Colonic mucosa (tissue), 4 donors: ENCODE measurements around the gene BPTF. TPM values are rescaled to one million over a fixed set of nuclear protein-coding genes. Genes with fewer than 3 reads are reported as not detected.

Source experiments
- DNase-seq: peaks from one replicate; pipeline ENCODE4 v3.0.0-alpha.2; 2020
- H3K27ac ChIP-seq: fragments of 200-600 bp; one replicate; pipeline ENCODE4 v1.8.0; 2021
- H3K27me3 ChIP-seq: fragments of 200-600 bp; one replicate; pipeline ENCODE4 v1.8.0; 2021
- H3K36me3 ChIP-seq: fragments of 200-600 bp; one replicate; pipeline ENCODE4 v1.8.0; 2021
- H3K4me1 ChIP-seq: fragments of 200-600 bp; one replicate; pipeline ENCODE4 v1.8.0; 2021; ENCODE audit warnings: mild to moderate bottlenecking
- H3K4me3 ChIP-seq: fragments of 200-600 bp; one replicate; pipeline ENCODE4 v1.8.0; 2021
- H3K9ac ChIP-seq, 2 donors: one replicate each; pipeline ENCODE4 v1.7.0; 2013; ENCODE audit warnings: control low read depth in 2 of 2, low read depth in 2 of 2, low read length in 2 of 2
- H3K9me3 ChIP-seq: fragments of 200-600 bp; one replicate; pipeline ENCODE4 v1.8.0; 2021
- intact Hi-C: fragments of 100-400 bp; cut with DNase I; formaldehyde crosslinking; loops from one replicate; pipeline ENCODE4 v1.14.1; 2022
- total RNA-seq, 2 donors: library from RNA; stranded (reverse); fragmentation: NEBNext Ultra II Directional in 1 of 2; extraction: Animal tissue kit (Norgen Biotek cat#: 25700) in 1 of 2; gene quantifications; one replicate each; pipeline ENCODE4 v1.2.1, GENCODE V29; 2021
- TF ChIP-seq, protein P1 (sequence below): fragments of 200-600 bp; IDR thresholded peaks from one replicate; pipeline ENCODE4 v1.8.0; 2022; ENCODE audit warnings: antibody characterized with exemption, mild to moderate bottlenecking
- donor health status: healthy.
- donor health status: DM: no; HTN: no; CAD: no.
- donor health status: DM: no; HTN: no; CAD: no.

BPTF gene
- total RNA-seq, 2 donors from 2014 or later, result 61.3 to 77.9 TPM

DNA sequence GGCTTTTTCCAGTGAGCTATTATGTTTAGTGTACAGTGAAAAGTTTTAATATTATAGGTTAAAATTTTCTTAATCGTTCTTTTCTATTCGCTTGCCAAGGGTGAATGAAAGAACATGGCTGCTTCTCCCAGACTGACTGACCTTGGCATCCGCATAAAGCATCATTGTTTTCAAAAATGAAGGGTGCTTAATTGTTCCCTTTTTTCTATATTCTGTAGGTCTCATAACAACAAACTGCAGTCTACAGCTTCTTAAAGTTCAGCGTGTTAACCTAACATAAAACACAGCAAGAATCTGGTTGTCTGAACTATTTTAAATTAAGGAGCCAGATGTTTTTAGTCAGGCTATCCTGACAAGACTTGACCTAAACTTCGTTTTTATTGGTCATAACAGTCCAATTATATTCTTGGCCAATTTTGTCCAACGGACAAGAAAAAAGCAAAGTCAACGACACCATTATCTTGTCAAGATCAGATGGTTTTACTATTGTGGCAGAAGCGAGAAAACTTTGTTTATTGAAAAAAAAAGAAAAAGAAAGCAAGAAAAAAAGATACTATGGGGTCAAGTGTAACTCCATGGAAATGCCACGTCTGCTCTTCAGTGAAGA lies 156.8 kb downstream of the BPTF start:
- no peaks in the 10 kb centered on the region for H3K27me3 ChIP-seq
- H3K4me1 ChIP-seq, result no peaks in the 10 kb centered on the region
- intact Hi-C loops, result no loop called here
- DNase-seq, result peak; percentile 7
- no peaks in the 10 kb centered on the region for H3K36me3 ChIP-seq
- no peak overlapping the region for H3K9ac ChIP-seq
- no peak overlapping the region for H3K27ac ChIP-seq
- no peak overlapping the region for H3K4me3 ChIP-seq
- TF ChIP-seq, protein P1, sequence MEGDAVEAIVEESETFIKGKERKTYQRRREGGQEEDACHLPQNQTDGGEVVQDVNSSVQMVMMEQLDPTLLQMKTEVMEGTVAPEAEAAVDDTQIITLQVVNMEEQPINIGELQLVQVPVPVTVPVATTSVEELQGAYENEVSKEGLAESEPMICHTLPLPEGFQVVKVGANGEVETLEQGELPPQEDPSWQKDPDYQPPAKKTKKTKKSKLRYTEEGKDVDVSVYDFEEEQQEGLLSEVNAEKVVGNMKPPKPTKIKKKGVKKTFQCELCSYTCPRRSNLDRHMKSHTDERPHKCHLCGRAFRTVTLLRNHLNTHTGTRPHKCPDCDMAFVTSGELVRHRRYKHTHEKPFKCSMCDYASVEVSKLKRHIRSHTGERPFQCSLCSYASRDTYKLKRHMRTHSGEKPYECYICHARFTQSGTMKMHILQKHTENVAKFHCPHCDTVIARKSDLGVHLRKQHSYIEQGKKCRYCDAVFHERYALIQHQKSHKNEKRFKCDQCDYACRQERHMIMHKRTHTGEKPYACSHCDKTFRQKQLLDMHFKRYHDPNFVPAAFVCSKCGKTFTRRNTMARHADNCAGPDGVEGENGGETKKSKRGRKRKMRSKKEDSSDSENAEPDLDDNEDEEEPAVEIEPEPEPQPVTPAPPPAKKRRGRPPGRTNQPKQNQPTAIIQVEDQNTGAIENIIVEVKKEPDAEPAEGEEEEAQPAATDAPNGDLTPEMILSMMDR, result no peak
- no peaks in the 10 kb centered on the region for H3K9me3 ChIP-seq

DNA sequence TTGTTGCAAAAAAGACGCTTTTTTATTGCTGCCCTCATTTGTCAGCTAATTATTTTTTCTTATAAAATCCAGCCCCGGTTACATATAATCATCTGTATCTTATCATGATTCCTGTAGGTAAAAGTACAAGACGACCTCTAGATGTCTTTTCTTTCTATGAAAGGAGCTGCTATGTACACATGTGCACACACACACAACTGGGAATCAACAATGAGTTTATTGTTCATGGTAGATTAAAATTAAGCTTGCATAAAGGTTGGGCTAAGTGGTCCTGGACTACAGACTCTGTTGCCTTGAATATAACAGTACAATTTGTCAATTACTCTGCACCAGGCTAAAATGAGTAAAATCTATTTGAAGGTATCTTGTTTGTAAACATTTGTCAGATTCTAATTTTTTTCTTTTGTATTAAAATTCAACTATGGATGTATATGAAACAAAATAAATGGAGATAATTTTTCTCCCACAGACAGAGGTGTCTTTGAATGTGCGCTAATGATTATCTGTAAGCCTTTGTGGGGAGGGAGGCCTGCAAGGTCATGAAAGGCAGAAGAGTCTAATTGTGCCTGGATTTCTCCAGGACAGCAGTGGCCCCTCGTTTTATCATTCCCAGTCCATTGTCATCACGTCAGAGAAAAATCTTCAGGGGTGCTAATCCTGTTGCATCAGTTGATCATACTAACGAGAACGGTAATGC lies 157.5 kb downstream of the BPTF start:
- Histone ChIP-seq H3K27ac (no peak overlapping the region), H3K9me3 (no peaks in the 10 kb centered on the region), H3K4me1 (no peaks in the 10 kb centered on the region), H3K4me3 (no peak overlapping the region), H3K36me3 (no peaks in the 10 kb centered on the region), H3K27me3 (no peaks in the 10 kb centered on the region), H3K9ac (no peak overlapping the region)
- intact Hi-C loops, result no loop called here
- peak; percentile 4 for DNase-seq
- TF ChIP-seq, protein P1, result no peak

DNA sequence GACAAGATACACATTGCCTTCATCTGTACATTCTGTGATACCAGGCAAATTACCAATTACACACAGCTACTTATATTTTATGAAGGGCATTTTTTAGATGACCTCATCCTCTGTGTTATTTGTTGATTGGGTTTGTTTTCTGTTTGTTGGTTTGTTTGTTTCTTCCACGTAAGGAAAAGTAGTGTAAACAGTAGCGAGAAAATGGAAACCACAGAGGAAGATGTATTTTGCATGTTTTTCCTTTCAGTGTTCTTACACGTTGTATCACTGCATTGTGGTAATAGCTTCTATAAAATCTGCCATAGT lies 158.0 kb downstream of the BPTF start:
- H3K27ac ChIP-seq, result no peak overlapping the region
- TF ChIP-seq, protein P1, result no peak
- no peak overlapping the region for H3K4me3 ChIP-seq
- H3K27me3 ChIP-seq, result no peaks in the 10 kb centered on the region
- H3K4me1 ChIP-seq, result no peaks in the 10 kb centered on the region
- H3K36me3 ChIP-seq, result no peaks in the 10 kb centered on the region
- no peak overlapping the region for H3K9ac ChIP-seq
- H3K9me3 ChIP-seq, result no peaks in the 10 kb centered on the region
- intact Hi-C loops, result no loop called here
- DNase-seq, result no peak

DNA sequence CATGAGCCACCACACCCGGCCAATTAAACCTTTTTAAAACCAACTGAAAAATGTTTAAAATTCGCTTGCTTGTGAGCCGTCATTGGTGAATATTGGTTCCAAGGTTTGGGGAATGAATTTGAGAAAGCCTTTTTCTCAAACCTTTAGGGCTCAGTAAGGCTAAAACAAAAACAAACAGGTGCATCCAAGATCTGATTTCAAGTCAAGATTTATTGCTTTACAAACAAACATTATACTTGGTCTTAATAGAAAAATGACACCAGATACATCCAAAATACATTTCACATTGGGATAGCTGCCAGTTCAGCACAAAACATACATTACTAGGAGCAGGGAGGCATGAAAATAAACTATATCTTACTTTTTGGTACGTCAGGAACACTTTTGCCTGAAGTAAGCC lies 165.6 kb downstream of the BPTF start:
- Histone ChIP-seq H3K4me3 (no peak overlapping the region), H3K27ac (no peak overlapping the region), H3K9me3 (no peaks in the 10 kb centered on the region), H3K27me3 (no peaks in the 10 kb centered on the region), H3K9ac (no peak overlapping the region), H3K36me3 (no peaks in the 10 kb centered on the region), H3K4me1 (peaks cover 8% of the 10 kb centered on the region)
- no peak for DNase-seq
- TF ChIP-seq, protein P1, result no peak
- intact Hi-C loops, result no loop called here

DNA sequence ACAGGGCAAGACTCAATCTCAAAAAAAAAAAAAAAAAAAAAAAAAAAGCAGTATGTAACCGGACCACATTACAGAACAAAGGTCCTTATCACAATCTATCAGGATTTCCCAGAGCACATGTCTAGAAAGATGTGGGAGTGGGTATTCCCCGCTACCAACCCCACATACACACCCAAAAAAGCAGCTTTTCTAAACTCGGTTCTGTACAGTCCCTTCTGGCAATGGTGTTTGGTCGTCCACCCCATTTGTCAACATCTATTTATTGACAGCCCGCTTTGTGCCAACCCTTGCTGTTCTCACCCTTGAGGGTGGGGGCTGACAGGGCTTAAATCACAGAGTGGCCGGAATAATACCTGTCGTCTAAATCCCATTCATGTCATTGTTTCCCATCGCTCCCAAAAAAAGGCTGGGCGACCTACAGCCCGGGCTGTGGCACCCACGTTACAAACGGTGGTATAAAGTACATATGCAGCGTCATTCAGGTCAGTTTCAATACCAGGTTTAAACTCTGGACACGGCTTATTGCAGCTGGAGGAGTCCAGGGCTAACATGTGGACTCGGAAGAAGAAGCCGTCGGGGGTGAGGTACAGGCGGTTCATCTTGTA lies 167.3 kb downstream of the BPTF start:
- H3K4me1 ChIP-seq, result peaks cover 8% of the 10 kb centered on the region
- H3K9me3 ChIP-seq, result no peaks in the 10 kb centered on the region
- no peaks in the 10 kb centered on the region for H3K27me3 ChIP-seq
- intact Hi-C loops, result no loop called here
- peak overlapping the region; percentile 55 for H3K4me3 ChIP-seq
- peak; percentile 48 for DNase-seq
- TF ChIP-seq, protein P1, result no peak
- peak overlapping the region; percentile 98 for H3K27ac ChIP-seq
- H3K9ac ChIP-seq, result peak overlapping the region; percentile 35 to 49
- no peaks in the 10 kb centered on the region for H3K36me3 ChIP-seq
